Endothelial cell of umbilical vein (primary cell): ENCODE data around the gene NPIPB6.
"Not testable (repeated sequence)": the region's sequence is repeated elsewhere in the genome, so short reads cannot be mapped to it uniquely, and the experiment has no call there.

ENCODE experiments used
- CTCF ChIP-seq, 2 donors: IDR thresholded peaks; 1 replicate in 1 of 2; 2 replicates in 1 of 2; pipeline ENCODE4 v1.5.1; 2011; ENCODE audit warnings: low read length in 2 of 2, mild to moderate bottlenecking in 2 of 2, moderate library complexity in 2 of 2, control low read depth in 1 of 2, inconsistent platforms in 1 of 2, low read depth in 1 of 2; ENCODE audit not compliant: insufficient read depth in 1 of 2; ENCODE audit errors: extremely low read depth in 1 of 2
- EZH2 ChIP-seq: IDR thresholded peaks from 2 replicates; pipeline ENCODE4 v1.6.1; 2012; ENCODE audit warnings: borderline replicate concordance, low read depth, mild to moderate bottlenecking, moderate library complexity, low read length, inconsistent platforms; ENCODE audit not compliant: severe bottlenecking
- FOS ChIP-seq: IDR thresholded peaks from 2 replicates; pipeline ENCODE4 v1.6.1; 2011; ENCODE audit warnings: mild to moderate bottlenecking, low read length, moderate library complexity, borderline replicate concordance; ENCODE audit not compliant: insufficient read depth
- JUN ChIP-seq: IDR thresholded peaks from 2 replicates; pipeline ENCODE4 v1.6.1; 2011; ENCODE audit warnings: borderline replicate concordance, low read depth; ENCODE audit not compliant: insufficient read length, insufficient read depth
- MAX ChIP-seq: IDR thresholded peaks from 2 replicates; pipeline ENCODE4 v1.6.1; 2011; ENCODE audit not compliant: insufficient read depth, insufficient read length
- POLR2A ChIP-seq: IDR thresholded peaks from 2 replicates; pipeline ENCODE4 v1.6.1; 2012; ENCODE audit warnings: low read depth, mild to moderate bottlenecking, control low read depth, low read length
- POLR2AphosphoS5 ChIP-seq: IDR thresholded peaks from 2 replicates; pipeline ENCODE4 v1.6.1; 2012; ENCODE audit warnings: low read depth, mild to moderate bottlenecking, control low read depth, low read length, moderate library complexity; ENCODE audit not compliant: insufficient read depth

- TF ChIP-seq FOS; POLR2A; POLR2AphosphoS5; EZH2; CTCF (IDR thresholded peaks at IDR 0.05; ENCODE audit: extremely low read depth in 1 of 2, insufficient read depth in 1 of 2, low read depth in 1 of 2, low read length in 2 of 2); MAX; JUN: not testable (repeated sequence)
Observed at GRCh38 chr16:28377822-28378221, 14.5 kb upstream of the NPIPB6 start.
